GM13977 (cell line): ENCODE data around the gene MGLL.

Experiments
- DNase-seq: peaks from one replicate; pipeline ENCODE4 v3.0.0; 2012; ENCODE audit warnings: low spot score
- in situ Hi-C: fragments of 300-500 bp; cut with MboI; formaldehyde crosslinking; loops from one replicate; pipeline ENCODE4 v1.12.0; 2022; ENCODE audit warnings: low sequenced_read_pairs, low pct_unique_long_range_greater_than_20kb, mixed read lengths, inconsistent platforms; ENCODE audit not compliant: unreplicated experiment
- TF ChIP-seq, protein P1 (sequence below): IDR thresholded peaks from 2 replicates; pipeline ENCODE4 v1.5.1; 2012; ENCODE audit warnings: mild to moderate bottlenecking, control low read depth; ENCODE audit not compliant: insufficient read depth; ENCODE audit errors: extremely low read depth, missing control alignments

The MGLL gene

DNA sequence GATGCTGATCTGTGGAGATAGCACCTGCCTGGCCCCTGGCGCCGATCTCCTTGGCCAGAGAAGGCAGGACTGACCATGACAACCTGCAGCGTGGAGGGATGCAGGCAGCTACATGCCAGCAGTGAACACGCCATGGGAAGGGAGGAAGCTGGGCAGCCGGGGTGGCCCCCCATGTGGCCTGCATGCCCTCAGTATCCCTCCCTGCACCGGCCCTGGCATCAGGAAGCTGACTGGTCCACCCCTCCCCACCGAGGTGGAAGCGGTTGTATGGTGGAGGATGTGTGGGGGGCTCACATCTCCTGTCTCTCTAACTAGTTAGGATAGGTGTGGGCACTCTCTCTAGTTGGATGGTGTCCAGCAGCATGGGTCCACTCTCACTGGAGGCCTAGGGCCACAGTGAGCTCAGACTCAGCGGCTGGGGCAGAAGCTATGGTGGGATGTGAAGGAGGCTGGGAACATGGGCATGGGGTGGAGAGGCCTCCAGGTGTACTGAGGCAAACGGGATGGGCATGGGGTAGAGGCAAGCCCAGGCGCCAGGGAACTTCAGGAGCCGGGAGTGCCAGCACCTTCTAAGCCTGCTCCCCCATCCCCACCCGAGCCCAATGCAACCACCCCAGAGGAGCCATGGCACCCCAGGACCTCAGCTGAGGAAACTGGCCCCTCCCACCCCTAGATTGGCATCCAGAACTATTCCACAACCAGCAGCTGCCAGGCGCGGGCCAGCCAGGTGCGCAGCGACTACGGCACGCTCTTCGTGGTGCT is 151.4 kb downstream of the MGLL start:
- in situ Hi-C loops = no loop called here
- TF ChIP-seq, protein P1, sequence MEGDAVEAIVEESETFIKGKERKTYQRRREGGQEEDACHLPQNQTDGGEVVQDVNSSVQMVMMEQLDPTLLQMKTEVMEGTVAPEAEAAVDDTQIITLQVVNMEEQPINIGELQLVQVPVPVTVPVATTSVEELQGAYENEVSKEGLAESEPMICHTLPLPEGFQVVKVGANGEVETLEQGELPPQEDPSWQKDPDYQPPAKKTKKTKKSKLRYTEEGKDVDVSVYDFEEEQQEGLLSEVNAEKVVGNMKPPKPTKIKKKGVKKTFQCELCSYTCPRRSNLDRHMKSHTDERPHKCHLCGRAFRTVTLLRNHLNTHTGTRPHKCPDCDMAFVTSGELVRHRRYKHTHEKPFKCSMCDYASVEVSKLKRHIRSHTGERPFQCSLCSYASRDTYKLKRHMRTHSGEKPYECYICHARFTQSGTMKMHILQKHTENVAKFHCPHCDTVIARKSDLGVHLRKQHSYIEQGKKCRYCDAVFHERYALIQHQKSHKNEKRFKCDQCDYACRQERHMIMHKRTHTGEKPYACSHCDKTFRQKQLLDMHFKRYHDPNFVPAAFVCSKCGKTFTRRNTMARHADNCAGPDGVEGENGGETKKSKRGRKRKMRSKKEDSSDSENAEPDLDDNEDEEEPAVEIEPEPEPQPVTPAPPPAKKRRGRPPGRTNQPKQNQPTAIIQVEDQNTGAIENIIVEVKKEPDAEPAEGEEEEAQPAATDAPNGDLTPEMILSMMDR = no peak
- DNase-seq = no peak

DNA sequence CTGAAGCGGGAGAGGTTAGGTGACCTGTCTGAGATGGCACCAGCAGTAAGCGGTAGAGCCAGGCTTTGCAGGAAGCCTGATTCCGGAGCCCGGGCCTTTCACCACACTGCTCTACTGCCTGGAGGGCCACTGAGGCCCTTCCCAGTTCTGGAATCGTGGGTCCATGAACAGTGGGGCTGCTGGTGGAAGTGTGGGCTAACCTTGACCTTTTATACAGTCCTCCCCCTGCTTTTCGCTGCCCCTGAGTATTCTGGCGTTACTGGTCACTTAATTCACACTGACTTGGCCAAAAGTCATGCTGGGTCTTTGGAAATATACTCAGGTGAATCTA is 152.1 kb downstream of the MGLL start:
- no peak for DNase-seq
- TF ChIP-seq, protein P1 = no peak
- in situ Hi-C loops = no loop called here

DNA sequence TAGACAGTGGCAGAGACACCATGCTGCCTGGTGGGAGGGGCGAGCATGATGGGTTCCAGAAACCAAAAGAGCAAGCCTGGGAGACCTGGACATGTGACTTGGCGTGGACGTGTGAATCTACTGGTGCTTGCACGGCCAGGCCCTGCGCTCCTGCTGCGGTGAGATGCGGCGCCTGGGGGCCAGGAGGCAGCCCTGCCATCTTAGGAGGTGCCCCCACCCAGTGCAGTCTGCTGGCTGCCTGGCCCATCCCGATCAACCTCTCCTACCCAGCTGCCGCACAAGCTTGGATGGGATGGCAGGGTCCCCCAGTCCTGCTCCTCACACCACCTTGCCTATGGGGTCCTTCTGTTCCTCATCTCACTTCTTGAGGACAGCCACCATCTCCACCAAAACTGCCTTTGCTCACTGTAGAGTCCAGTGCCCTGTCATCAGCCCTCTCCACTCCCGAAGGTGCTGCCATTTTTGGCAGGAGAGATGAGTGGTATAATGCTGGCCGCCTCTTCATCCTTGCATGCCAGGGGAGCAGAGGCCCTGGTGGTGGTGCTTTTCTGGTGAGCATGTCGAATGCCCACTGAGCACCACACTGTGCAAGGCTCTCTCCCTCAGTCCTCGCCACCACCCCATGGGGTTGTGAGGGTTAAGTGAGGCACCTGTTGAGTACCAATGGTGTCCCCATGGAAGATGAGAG is 152.6 kb downstream of the MGLL start:
- no peak for DNase-seq
- TF ChIP-seq, protein P1 = no peak
- in situ Hi-C loops = no loop called here

DNA sequence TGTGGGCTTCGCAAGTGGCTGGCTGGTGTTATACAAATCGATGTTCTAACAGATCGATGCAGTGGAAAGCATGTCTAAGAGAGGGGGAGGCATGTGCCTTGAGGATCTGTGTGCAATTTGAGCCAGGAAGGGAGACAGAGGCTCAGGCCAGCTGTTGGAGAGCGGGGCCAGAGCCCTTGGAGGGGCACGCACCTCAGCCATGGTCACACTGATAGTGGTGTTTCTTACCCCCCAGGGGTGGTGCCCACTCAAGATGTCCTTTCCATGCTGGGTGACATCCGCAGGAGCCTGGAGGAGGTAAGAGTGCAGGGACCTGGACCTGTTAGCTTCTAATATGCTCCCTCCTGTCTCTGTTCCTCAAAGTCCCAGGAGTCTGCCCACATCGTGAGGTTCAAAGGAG is 153.4 kb downstream of the MGLL start:
- TF ChIP-seq, protein P1 = no peak
- no peak for DNase-seq
- in situ Hi-C loops = no loop called here

DNA sequence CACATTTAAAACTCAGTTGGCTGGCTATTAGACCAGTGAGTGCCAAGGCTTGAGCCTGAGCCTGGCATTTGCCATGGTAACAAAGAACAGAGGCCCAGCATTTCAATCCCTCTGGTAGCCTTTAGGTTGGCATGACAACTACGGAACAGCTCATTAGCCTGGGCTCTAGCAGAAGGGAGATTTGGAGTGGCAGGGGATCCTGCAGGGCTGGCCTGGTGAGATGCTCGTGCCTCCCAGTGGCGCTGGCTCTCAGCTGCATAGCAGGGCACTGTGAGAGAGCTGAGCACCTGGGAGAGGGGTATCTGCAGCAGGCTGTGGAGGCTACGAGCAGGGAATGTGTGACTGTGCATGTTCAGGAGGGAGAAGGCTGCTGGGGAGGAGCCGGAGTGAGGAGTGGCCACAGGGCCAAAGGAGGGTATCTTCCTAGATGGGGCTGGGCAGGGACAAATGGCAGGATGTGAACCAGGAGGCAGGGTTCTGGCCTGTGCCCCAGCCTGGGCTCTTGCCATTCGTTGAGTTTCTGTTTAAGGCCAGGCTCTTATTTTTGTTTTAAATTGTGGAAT is 155.1 kb downstream of the MGLL start:
- no peak for DNase-seq
- in situ Hi-C loops = no loop called here
- TF ChIP-seq, protein P1 = no peak

DNA sequence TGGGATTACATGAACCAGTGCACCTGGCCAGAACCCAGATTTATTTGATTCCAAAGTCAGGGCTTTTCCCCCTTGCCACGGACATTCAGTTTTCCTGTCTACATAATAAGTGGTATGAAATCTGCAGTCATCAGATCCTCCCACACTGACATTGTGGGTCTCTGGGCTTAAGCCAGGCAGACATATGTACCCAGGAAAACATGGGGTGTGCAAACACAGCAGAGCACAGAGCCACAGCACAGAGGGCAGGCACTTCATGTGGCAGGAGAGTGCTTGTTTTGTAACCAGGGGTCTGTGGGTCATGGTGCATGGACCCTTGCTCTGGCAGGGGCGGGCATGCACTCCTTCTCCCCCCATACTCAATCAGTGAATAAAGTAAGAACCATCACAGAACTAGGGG is 155.6 kb downstream of the MGLL start:
- DNase-seq = no peak
- TF ChIP-seq, protein P1 = no peak
- in situ Hi-C loops = no loop called here
